Testis (tissue), 3 donors: ENCODE data around the gene PRR16. TPM values are rescaled to one million over a fixed set of nuclear protein-coding genes. Genes with fewer than 3 reads are reported as not detected.

Source experiments
- DNase-seq: peaks from one replicate; pipeline ENCODE4 v3.0.0-alpha.2; 2019
- H3K27ac ChIP-seq, 2 donors: fragments of 200-600 bp; sonication (generic); one replicate each; pipeline ENCODE4 v1.5.1; 2019
- H3K27me3 ChIP-seq: fragments of 200-600 bp; sonication (generic); one replicate; pipeline ENCODE4 v1.5.1; 2019
- H3K36me3 ChIP-seq: fragments of 200-600 bp; sonication (generic); one replicate; pipeline ENCODE4 v1.5.1; 2017; ENCODE audit warnings: low read depth; ENCODE audit errors: missing control alignments
- H3K4me1 ChIP-seq: fragments of 200-600 bp; sonication (generic); one replicate; pipeline ENCODE4 v1.5.1; 2019
- H3K4me3 ChIP-seq, 2 donors: fragments of 200-600 bp; sonication (generic); one replicate each; pipeline ENCODE4 v1.5.1; 2017 to 2019
- H3K9me3 ChIP-seq: fragments of 200-600 bp; sonication (generic); one replicate; pipeline ENCODE4 v1.5.1; 2017
- POLR2A ChIP-seq: fragments of 450-650 bp; IDR thresholded peaks from one replicate; pipeline ENCODE4 v1.6.1; 2017; ENCODE audit warnings: antibody characterized with exemption, mild to moderate bottlenecking, moderate library complexity
- WGBS, 2 donors: methylation state at CpG; one replicate each; pipeline ENCODE4 v1.1.5; 2018; 5-methylcytosine and 5-hydroxymethylcytosine counted together
- intact Hi-C: fragments of 100-400 bp; cut with DNase I; formaldehyde crosslinking; loops from one replicate; pipeline ENCODE4 v1.15.1; 2023; ENCODE audit warnings: low total_unique reads
- polyA plus RNA-seq: library from polyadenylated mRNA; stranded (reverse); fragments of 350-450 nt; fragmentation: Illumina TruSeq; extraction: RNeasy Lipid Tissue Mini Kit (QIAGEN cat#74804); gene quantifications from one replicate; pipeline ENCODE4 v1.2.3, GENCODE V29; 2014; ENCODE audit warnings: low read depth, low replicate concordance; ENCODE audit not compliant: insufficient read depth
- total RNA-seq, 2 donors: library from RNA; depleted of rRNA; stranded (reverse); fragments of >200 nt; gene quantifications; one replicate each; pipeline ENCODE4 v1.2.3, GENCODE V29; 2016
- TF ChIP-seq, protein P1 (sequence below), 3 experiments: fragments of 450-650 bp in 2 of 3; fragments of 200-600 bp in 1 of 3; sonication (generic) in 1 of 3; IDR thresholded peaks; one replicate each; pipeline ENCODE4 v1.5.1; 2016 to 2019; ENCODE audit warnings: antibody characterized with exemption in 3 of 3, mild to moderate bottlenecking in 2 of 3, moderate library complexity in 1 of 3

Gene PRR16
- total and polyA plus RNA-seq, 3 donors from 2014 or later: 0.68 to 3.4 (median 1.5) TPM

DNA sequence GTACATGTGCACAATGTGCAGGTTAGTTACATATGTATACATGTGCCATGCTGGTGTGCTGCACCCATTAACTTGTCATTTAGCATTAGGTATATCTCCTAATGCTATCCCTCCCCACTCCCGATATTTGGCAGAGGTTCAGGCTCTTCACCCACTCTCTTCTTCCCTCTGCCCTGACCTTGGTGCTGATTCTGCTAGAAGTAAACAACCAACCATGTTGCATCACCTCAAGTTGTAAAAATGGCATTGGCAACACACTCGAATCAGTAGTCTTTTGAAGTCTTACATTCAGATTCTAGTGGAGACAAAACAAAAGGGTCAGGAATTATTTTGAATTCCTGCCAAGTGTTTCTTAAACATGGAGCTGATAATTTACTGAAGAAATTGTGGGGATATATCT lies 40.0 kb downstream of the PRR16 start:
- H3K4me3 ChIP-seq: no peak overlapping the region
- 86 to 89% methylated on average over 2 of the region's 2 CpGs for WGBS, 2 donors
- no peak overlapping the region for H3K27ac ChIP-seq
- H3K9me3 ChIP-seq: no peaks in the 10 kb centered on the region
- H3K4me1 ChIP-seq: no peaks in the 10 kb centered on the region
- H3K27me3 ChIP-seq: no peaks in the 10 kb centered on the region
- no peak for DNase-seq
- no peaks in the 10 kb centered on the region for H3K36me3 ChIP-seq
- intact Hi-C loops: no loop called here
- TF ChIP-seq, protein P1, sequence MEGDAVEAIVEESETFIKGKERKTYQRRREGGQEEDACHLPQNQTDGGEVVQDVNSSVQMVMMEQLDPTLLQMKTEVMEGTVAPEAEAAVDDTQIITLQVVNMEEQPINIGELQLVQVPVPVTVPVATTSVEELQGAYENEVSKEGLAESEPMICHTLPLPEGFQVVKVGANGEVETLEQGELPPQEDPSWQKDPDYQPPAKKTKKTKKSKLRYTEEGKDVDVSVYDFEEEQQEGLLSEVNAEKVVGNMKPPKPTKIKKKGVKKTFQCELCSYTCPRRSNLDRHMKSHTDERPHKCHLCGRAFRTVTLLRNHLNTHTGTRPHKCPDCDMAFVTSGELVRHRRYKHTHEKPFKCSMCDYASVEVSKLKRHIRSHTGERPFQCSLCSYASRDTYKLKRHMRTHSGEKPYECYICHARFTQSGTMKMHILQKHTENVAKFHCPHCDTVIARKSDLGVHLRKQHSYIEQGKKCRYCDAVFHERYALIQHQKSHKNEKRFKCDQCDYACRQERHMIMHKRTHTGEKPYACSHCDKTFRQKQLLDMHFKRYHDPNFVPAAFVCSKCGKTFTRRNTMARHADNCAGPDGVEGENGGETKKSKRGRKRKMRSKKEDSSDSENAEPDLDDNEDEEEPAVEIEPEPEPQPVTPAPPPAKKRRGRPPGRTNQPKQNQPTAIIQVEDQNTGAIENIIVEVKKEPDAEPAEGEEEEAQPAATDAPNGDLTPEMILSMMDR (IDR thresholded peaks at IDR 0.05): no peak
- no peak for TF ChIP-seq POLR2A

DNA sequence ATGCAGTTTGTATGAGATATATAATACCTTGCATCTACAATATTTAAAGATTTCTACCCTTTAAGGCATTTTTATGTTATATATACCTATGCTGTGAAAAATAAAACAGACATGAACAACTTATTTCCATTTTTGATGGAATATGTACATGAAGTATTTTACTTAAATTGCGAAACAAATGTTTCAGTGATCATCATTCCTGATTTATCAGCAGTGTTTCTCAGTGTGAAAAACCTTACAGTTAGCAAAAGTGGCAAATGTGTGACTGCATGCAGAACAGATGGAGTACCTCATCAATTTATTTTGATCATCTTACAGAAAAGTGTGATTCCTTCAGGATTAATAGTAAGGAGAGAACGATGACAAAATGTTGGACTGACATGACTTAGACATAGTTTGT lies 43.1 kb downstream of the PRR16 start:
- Histone ChIP-seq H3K36me3 (no peaks in the 10 kb centered on the region), H3K27ac (no peak overlapping the region), H3K4me3 (no peak overlapping the region), H3K4me1 (no peaks in the 10 kb centered on the region), H3K27me3 (no peaks in the 10 kb centered on the region), H3K9me3 (no peaks in the 10 kb centered on the region)
- intact Hi-C loops: no loop called here
- TF ChIP-seq POLR2A: no peak
- TF ChIP-seq, protein P1 (IDR thresholded peaks at IDR 0.05): no peak
- 86 to 93% methylated on average over 2 of the region's 2 CpGs for WGBS, 2 donors
- DNase-seq: no peak

DNA sequence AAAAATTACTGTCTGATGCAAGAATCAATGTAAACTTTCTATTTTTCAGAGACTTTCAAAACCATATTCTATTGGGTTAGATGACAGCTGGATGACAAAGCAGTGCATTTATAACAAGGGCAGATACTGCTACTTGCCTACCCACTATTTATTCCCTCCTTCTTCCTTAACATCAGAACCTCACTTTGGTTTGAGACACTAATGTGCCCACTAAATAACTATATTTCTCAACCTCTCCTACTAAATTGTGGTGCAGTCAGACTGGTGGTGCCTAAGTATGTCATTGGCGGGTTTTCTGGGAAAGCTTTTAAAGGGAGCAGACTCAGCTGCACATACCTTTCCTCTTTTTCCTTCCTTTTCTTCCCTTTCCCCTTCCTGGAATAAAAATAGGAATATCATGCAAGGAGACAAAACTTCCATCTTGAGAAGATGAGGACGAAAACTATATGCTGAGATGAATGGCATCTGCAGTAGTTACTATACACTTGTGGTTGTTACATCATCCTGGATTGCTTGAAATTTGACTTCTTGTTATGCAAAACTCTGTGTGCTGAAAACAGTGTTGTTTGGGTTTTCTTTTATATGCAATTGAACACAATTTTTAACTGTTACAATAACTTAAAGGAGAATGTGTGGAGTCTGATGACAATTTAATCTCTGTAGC lies 43.8 kb downstream of the PRR16 start:
- Histone ChIP-seq H3K4me3 (no peak overlapping the region), H3K9me3 (no peaks in the 10 kb centered on the region), H3K4me1 (no peaks in the 10 kb centered on the region), H3K27me3 (no peaks in the 10 kb centered on the region), H3K27ac (no peak overlapping the region), H3K36me3 (no peaks in the 10 kb centered on the region)
- intact Hi-C loops: no loop called here
- TF ChIP-seq POLR2A: no peak
- no peak for DNase-seq
- WGBS, 2 donors: 89 to 90% methylated on average over 2 of the region's 2 CpGs

DNA sequence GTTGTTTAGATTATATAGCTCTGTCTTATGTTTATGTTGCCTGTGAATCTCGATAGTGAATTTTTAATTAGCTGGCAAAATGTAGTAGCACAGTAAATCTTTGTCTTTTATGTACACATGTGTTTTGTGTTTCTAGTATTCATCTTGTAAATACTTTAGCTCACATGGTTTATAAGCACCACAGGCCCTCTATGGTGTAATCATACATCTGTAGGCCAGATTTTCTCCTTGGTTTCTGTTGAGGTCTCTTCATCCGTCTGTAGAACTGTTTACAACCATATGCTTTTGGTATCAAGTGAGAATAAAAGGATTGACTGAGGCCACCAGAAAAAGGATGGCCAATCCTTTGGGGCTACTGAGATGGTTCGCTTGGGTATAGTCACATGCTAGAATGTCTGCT lies 45.0 kb downstream of the PRR16 start:
- H3K36me3 ChIP-seq: no peaks in the 10 kb centered on the region
- H3K27me3 ChIP-seq: no peaks in the 10 kb centered on the region
- no peak overlapping the region for H3K4me3 ChIP-seq
- H3K9me3 ChIP-seq: no peaks in the 10 kb centered on the region
- intact Hi-C loops: no loop called here
- H3K27ac ChIP-seq: no peak overlapping the region
- 77 to 82% methylated on average over 3 of the region's 3 CpGs for WGBS, 2 donors
- no peaks in the 10 kb centered on the region for H3K4me1 ChIP-seq
- TF ChIP-seq POLR2A: no peak
- TF ChIP-seq, protein P1 (IDR thresholded peaks at IDR 0.05): no peak
- DNase-seq: no peak

DNA sequence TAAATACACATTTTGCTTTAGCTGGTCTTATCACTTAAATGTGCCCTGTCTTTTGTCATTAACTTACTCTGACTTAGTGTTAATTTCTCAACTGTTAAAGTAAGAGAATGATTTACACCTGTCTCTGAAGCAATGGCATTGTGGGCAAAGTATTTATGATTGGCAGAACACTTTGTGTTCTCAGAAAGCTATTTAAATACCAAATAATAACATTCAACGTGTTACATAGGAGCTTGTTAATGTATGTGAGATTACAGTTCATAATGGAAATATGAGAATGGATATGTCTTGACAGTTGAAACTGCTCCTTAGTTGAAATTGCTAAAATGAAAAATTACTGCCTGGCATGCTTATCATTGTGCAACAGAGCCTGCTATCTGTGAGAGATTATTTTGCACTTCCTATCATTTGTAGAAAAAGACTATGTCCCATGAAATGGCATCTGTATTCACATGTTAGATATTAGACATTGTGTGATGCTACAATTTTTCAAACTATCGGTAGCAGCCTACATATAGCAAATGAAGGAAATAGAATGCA lies 46.1 kb downstream of the PRR16 start:
- no peaks in the 10 kb centered on the region for H3K36me3 ChIP-seq
- intact Hi-C loops: no loop called here
- H3K27ac ChIP-seq: no peak overlapping the region
- 65 to 69% methylated on average over 2 of the region's 2 CpGs for WGBS, 2 donors
- no peaks in the 10 kb centered on the region for H3K4me1 ChIP-seq
- TF ChIP-seq, protein P1 (IDR thresholded peaks at IDR 0.05): no peak
- no peak for TF ChIP-seq POLR2A
- DNase-seq: no peak
- H3K27me3 ChIP-seq: no peaks in the 10 kb centered on the region
- H3K9me3 ChIP-seq: no peaks in the 10 kb centered on the region
- H3K4me3 ChIP-seq: no peak overlapping the region
